ENCODE measurements around the gene TIRAP.

TIRAP gene

GRCh38 chr11:126328444-126328843 is 45.6 kb downstream of the TIRAP start:
- no peak for DNase-seq

- no peak for DNase-seq
Observed at GRCh38 chr11:126328938-126329643, 46.2 kb downstream of the TIRAP start.

- DNase-seq = no peak
Observed at GRCh38 chr11:126329644-126330211, 46.8 kb downstream of the TIRAP start.

GRCh38 chr11:126331286-126331685 is 48.4 kb downstream of the TIRAP start:
- no peak for DNase-seq

DNA sequence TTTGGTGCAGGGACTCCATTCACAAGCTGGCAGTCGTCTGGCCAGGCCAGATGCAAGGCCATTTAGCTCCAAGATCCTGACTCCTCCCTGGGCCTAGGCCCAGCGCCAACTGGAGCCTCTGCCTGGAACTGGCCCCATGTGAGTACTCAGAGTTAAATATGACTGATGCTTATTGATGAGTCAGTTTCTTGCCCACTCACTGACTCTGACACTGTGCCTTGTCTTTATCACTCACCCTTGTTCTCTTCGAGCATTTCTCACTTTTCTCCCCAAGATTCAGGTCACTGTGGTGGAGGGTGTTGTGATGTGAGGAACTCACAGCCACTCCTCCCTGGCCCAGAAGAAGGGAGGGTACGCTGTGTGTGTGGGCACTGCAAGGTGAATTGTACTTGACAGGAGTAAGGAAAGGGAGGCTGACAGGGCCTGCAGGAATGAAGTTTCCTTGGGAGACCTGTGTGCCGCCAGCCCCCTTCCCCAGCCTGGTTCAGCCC is 49.4 kb downstream of the TIRAP start:
- DNase-seq = no peak

DNA sequence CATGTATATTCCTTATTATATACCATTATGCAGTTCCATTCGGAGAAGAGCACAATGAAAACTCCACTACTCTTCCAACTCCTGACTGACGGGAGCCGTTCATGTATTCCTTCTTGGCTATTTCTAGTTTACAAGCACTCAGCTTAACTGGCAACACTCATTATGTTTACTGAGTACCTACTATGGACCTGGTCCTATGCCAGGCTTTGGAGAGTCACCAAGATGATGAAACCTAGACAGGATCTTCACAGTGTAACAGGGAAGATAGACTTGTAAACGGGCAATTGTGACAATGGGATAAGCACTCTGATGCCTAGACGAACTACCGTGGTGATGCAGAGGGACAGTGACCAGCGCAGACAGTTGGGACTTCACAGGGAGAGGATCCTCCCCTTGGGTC is 50.2 kb downstream of the TIRAP start:
- DNase-seq = no peak

- no peak for DNase-seq
Observed at GRCh38 chr11:126334659-126335462, 52.0 kb downstream of the TIRAP start.

DNA sequence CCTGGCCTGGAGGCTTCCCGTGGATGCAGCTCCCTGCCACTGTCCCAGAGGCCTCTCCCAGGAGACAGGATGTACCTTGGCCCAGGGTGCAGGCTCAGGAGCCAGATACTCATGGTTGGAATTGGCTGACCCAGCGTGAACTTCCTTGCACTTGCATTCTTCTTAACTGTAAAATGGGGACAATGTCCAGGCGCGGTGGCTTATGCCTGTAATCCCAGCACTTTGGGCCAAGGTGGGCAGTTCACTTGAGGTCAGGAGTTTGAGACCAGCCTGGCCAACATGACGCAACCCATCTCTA is 52.5 kb downstream of the TIRAP start:
- no peak for DNase-seq

DNA sequence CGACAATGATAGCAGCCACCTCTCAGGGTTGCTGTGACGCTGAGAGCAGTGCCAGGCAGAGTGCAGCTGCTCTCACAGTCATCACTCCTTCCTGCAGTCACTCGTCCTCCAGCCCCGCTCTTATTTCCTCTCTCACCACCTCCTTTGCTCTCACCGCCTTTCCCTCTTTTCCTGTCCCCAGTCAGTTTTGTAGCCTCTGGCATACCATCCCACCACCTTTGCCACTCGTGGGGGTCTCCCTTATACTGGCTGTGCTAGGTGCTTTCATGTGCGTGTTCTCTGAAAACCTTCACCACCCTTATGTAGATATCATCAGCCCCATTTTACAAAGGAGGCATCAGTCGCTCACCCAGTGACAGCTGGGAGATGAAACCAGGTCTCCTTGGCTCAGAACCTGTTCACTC is 53.2 kb downstream of the TIRAP start:
- DNase-seq = no peak

DNA sequence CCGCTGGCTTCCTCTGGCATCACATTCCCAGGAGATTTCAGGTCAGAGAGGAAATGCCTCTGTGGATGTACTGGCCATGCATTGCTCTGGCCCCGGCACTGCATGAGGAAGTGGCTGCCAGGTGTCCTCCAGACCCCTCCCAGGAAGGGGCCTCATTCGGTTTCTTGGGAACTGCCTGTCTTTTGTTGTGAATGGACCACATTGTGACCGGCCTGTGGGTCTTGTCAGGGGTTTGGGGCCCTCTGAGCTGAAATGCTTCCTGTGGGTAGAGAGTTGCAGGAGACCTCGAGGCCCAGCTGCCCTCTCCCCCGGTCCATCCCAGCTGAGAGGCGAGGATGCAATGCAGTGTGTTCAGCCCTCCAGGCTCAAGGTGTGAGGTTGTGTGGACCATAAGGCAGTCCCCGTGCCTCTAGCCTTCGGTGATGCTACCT is 53.8 kb downstream of the TIRAP start:
- no peak for DNase-seq

GRCh38 chr11:126337126-126337473 is 54.2 kb downstream of the TIRAP start:
- DNase-seq = no peak

- DNase-seq = no peak
Observed at GRCh38 chr11:126337474-126338241, 54.8 kb downstream of the TIRAP start.

DNA sequence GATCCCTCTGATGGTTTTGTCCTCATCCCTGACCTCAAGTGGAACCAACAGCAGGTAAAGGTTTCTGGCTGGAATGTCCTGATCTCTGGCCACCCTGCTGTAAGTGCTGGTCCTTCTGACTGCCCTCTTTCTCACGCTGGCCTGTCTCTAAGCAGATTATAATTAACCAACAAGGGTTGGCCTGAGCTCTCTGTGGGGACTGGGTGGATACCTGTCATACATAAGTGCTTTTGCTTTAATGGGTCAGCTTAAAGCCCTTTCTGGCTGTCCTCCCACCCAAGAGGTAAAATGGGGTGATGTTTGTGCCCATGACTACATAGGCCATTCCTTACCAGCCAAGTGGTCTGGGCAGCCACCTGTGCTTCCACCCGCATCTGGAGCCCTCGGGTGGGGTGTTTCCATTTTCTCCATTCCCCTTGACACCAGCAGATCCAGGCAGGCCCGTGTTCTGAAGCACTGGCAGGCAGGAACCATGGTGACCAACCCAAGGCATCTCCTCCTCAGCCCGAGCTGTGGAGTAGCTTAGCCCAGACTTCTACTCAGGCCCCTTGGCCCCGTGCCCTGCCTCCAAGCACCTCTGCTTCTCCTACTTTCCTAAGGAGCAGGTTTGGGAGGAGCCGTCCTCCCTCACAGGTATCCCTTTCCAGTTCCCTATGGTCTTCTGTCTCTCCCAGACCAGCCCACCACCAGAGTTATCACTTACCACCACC is 55.6 kb downstream of the TIRAP start:
- DNase-seq = no peak

DNA sequence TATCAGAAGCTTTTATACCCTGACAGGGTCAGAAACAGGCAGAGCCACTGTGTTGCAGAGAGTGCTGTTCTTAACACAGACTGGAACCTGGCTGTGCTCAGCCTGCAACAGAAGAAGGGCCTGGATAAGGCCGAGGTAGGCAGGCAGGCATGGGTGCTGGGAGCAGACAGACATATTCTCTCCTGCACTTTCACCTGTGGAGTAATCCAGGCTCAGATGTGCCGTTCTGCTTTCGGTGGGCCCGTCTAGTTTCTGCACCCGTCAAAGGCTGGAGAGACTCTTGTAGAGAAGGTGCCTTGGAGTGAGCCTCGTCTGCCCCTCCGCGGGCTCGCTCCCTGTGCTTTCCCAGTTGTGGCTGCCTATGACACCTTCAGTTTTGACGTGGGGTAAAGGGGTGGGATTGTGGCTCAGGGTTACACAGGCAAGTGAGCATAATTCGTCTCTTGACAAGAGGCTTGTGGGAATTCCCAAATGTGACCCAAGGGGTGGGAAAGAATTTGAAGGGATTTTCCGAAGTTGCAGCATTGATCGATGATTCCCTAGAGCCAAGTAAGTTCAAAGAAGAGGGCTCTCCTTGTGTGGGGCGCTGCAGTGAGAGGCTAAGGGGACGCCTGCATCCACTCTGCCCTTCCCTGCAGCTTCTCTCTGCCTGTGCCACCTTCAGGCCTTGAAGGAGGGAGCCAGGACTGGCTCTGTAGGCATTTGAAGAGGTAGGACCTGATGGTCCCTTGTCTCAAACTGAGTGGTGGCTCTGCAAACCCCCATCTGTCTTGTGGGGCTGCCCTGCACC is 56.4 kb downstream of the TIRAP start:
- no peak for DNase-seq

- no peak for DNase-seq
Observed at GRCh38 chr11:126339863-126340434, 57.1 kb downstream of the TIRAP start.

GRCh38 chr11:126340960-126341606 is 58.2 kb downstream of the TIRAP start:
- no peak for DNase-seq

DNA sequence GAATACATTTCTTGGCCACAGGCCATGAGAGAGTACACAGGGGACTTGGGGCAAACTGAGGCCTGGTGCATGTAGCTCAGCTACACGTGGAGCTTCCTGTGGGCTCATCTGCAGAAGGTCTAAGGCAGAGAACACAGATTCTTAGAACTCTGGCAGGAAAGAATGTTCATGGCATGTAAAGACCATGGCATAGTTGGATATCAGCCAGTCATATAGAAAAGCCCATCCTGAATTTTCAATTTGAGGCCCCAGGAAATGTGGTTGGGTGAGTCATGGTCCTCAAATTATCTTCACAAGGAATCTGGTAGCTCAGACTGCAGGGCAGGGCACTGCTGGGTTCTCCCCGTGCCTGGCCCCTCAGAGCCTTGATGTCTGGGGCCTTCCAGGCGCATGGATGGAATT is 58.9 kb downstream of the TIRAP start:
- DNase-seq = no peak

DNA sequence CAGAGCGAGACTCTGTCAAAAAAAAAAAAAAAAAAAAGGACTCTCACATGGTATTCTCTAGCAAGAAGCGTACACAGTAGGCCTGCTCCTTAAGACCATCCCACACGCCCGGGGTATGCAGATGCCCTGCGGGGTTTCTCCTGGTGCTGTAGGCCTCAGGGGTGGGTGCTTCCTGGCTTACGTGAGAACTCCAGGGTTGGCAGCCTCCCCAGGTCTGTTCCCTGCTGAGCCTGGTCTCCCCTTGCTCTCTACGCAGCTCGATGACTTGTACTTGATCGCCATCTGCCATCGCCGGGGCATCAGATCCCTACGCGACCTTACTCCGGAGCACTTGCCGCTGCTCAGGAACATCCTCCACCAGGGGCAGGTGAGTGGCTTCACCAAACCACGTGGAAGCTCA is 60.2 kb downstream of the TIRAP start:
- DNase-seq = no peak
